GM12872 (cell line): Measurements from ENCODE around the gene MORN3.

Experiments used
- CTCF ChIP-seq: IDR thresholded peaks from 3 replicates; pipeline ENCODE4 v1.5.1; 2011; ENCODE audit warnings: low read depth, mild to moderate bottlenecking, low read length, moderate library complexity; ENCODE audit not compliant: insufficient read depth

Gene MORN3

DNA sequence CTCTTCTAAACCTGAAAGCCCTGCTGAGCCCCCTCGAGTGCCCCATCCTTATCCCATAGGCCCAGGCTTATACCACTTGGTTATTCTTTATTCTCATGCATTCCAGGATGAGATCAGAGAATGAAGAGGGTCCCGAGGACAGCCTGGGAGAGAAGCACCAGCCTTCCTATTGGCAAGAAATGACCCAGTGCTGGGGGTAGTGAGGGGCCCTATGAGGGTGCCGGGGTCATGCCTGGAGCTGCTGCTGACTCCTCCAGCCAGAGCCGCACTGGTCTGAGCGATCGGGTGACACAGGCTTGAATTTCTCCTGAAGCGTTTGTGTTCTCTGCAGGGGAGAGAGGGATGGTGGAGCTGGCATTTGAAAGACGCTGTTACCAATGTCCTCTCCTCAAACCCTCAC, 18.1 kb downstream of the MORN3 start:
- TF ChIP-seq CTCF: no peak

GRCh38 chr12:121649819-121650353, 19.6 kb downstream of the MORN3 start:
- TF ChIP-seq CTCF: no peak

GRCh38 chr12:121649322-121649721, 20.1 kb downstream of the MORN3 start:
- TF ChIP-seq CTCF: no peak

- TF ChIP-seq CTCF: no peak
Observed at GRCh38 chr12:121648458-121649028, 20.9 kb downstream of the MORN3 start.

GRCh38 chr12:121641343-121641630, 28.2 kb downstream of the MORN3 start:
- TF ChIP-seq CTCF: no peak

DNA sequence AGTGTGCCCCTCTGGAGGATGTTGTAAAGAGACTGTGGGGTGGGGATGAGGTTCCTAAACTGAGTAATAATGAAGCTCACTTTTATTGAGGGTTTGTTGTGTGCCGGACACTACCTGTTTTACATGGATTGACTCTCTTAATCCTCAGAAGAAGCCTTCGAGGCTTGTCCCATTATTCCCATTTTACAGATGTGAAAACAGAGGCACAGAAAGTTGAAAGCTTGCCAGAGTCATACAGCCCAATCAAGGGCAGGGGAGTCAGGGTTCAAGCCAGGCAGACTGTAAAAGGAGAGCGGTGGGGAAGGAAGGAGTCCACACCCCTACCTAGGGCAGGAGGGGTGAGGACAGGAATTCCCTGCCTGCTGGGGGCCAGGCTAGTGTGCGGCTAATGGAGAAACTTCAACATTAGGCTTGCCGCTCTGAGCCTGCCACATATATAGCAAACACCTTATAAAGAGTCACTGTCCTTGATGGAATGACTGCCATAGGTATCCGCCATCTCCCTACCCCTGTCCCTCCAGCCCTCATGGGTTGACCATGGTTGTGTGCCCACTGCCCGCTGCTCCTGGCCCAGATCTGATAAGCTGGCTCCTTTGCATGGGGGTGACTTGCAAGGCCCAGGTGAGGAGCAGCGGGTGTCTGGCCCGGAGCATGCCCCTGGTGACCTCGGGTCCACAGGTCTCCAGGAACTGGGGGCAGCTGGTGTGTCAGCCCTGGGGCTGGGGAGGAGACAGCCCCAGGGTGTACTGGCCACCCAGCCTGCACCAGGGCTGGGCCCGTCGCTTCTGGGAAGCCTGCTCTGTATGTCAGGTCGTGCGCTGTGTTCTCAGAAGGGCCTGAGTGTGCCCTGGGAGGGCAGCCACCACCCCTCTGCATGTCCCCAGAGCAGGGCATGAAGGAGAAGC, 30.9 kb downstream of the MORN3 start:
- no peak for TF ChIP-seq CTCF

DNA sequence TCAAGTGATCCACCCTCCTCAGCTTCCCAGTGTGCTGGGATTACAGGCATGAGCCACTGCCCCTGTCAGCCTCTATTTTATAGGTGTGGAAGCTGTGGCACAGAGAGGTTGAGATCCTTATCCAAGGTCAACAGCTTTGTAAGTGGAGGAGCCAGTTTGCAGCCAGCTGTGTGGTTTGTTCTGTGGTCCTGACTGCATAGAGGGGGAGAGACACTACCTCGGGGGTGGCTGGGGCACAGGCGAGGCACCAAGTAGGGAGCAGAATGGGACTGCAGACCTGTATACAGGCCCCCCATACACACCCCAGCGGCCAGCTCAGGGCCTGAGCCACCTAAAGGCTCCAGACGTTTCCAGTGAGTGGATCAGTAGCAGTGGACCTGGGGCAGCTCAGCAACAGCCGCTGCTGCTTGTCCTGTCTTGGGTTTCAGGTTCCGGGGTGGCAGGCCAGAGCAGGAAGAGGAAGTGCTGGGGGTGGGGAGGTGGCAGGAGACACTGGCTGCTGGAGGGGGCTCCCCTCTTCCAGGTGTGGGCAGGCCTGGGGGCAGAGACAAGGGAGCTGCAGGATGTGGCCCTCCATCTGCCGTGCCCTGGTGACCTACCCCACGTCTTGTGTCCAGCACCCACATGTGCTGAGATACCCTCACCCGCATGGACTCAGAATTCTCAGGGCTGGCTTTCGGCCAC, 32.1 kb downstream of the MORN3 start:
- TF ChIP-seq CTCF: no peak
